Peyer's patch (tissue), 4 donors: Measurements from ENCODE around the gene LETMD1.

Experiments
- POLR2A ChIP-seq, 2 donors: fragments of 450-650 bp; IDR thresholded peaks; one replicate each; pipeline ENCODE4 v1.5.1; 2017; ENCODE audit warnings: antibody characterized with exemption in 2 of 2, mild to moderate bottlenecking in 2 of 2, moderate library complexity in 2 of 2
- TF ChIP-seq, protein P1 (sequence below), 6 experiments: fragments of 450-650 bp in 4 of 6; fragments of 200-600 bp in 2 of 6; sonication (generic) in 1 of 6; IDR thresholded peaks; one replicate each; pipeline ENCODE4 v1.5.1; 2017 to 2019; ENCODE audit warnings: antibody characterized with exemption in 6 of 6, mild to moderate bottlenecking in 3 of 6, moderate library complexity in 1 of 6

DNA sequence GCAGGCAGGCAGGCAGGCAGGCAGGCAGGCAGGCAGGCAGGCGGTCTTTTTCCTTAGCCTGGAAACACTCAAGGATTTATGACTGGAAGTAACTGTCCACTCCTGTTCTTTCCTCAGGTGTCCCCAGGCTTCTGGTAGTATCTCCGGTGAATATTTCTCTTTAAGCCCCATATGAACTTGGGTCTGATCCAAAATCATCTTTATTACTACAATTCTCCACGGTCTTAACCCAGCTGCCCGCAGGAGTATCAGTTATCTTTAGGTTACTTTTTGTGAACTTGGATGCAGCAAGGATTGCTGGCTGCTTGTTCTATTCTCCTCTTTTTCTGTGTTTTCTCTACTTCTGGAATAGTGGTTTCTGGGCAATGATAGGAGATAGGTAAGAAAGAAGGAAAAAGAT is 32.0 kb downstream of the LETMD1 start:
- TF ChIP-seq, protein P1, sequence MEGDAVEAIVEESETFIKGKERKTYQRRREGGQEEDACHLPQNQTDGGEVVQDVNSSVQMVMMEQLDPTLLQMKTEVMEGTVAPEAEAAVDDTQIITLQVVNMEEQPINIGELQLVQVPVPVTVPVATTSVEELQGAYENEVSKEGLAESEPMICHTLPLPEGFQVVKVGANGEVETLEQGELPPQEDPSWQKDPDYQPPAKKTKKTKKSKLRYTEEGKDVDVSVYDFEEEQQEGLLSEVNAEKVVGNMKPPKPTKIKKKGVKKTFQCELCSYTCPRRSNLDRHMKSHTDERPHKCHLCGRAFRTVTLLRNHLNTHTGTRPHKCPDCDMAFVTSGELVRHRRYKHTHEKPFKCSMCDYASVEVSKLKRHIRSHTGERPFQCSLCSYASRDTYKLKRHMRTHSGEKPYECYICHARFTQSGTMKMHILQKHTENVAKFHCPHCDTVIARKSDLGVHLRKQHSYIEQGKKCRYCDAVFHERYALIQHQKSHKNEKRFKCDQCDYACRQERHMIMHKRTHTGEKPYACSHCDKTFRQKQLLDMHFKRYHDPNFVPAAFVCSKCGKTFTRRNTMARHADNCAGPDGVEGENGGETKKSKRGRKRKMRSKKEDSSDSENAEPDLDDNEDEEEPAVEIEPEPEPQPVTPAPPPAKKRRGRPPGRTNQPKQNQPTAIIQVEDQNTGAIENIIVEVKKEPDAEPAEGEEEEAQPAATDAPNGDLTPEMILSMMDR (IDR thresholded peaks at IDR 0.05), result no peak
- TF ChIP-seq POLR2A (IDR thresholded peaks at IDR 0.05), result no peak
